Measurements from ENCODE around the gene NRG3. TPM values are rescaled to one million over a fixed set of nuclear protein-coding genes. Genes with fewer than 3 reads are reported as not detected.
"Not testable (repeated sequence)": the region's sequence is repeated elsewhere in the genome, so short reads cannot be mapped to it uniquely, and the experiment has no call there.

Gene NRG3
- total RNA-seq, 1 experiment from 2014 or later = 0.62 TPM

GRCh38 chr10:82932451-82932850 is 1057.5 kb downstream of the NRG3 start:
- H3K27me3 ChIP-seq (ENCODE audit: control insufficient read depth, insufficient read depth, low read length) = no peaks in the 10 kb centered on the region
- no peaks in the 10 kb centered on the region for H3K36me3 ChIP-seq (replicated peaks; ENCODE audit: control insufficient read depth, insufficient read depth, low read length)
- H3K4me3 ChIP-seq (ENCODE audit: insufficient read depth, low read depth, low read length) = no peak overlapping the region
- no peak for DNase-seq

- no peak overlapping the region for H3K4me3 ChIP-seq (ENCODE audit: insufficient read depth, low read depth, low read length)
- H3K36me3 ChIP-seq (replicated peaks; ENCODE audit: control insufficient read depth, insufficient read depth, low read length) = no peaks in the 10 kb centered on the region
- no peaks in the 10 kb centered on the region for H3K27me3 ChIP-seq (ENCODE audit: control insufficient read depth, insufficient read depth, low read length)
- peak; percentile 12 for DNase-seq
Observed at GRCh38 chr10:82934429-82934828, 1059.4 kb downstream of the NRG3 start.

GRCh38 chr10:82934947-82935346 is 1060.0 kb downstream of the NRG3 start:
- no peaks in the 10 kb centered on the region for H3K36me3 ChIP-seq (replicated peaks; ENCODE audit: control insufficient read depth, insufficient read depth, low read length)
- H3K27me3 ChIP-seq (ENCODE audit: control insufficient read depth, insufficient read depth, low read length) = no peaks in the 10 kb centered on the region
- no peak overlapping the region for H3K4me3 ChIP-seq (ENCODE audit: insufficient read depth, low read depth, low read length)
- DNase-seq = no peak

- Histone ChIP-seq H3K36me3 (replicated peaks; ENCODE audit: control insufficient read depth, insufficient read depth, low read length) (no peaks in the 10 kb centered on the region), H3K27me3 (ENCODE audit: control insufficient read depth, insufficient read depth, low read length) (no peaks in the 10 kb centered on the region), H3K4me3 (ENCODE audit: insufficient read depth, low read depth, low read length) (no peak overlapping the region)
- no peak for DNase-seq
Observed at GRCh38 chr10:82938331-82938730, 1063.3 kb downstream of the NRG3 start.

- Histone ChIP-seq H3K27me3 (ENCODE audit: control insufficient read depth, insufficient read depth, low read length) (no peaks in the 10 kb centered on the region), H3K36me3 (replicated peaks; ENCODE audit: control insufficient read depth, insufficient read depth, low read length) (no peaks in the 10 kb centered on the region), H3K4me3 (ENCODE audit: insufficient read depth, low read depth, low read length) (no peak overlapping the region)
- no peak for DNase-seq
Observed at GRCh38 chr10:82942286-82943099, 1067.5 kb downstream of the NRG3 start.

- Histone ChIP-seq H3K4me3 (ENCODE audit: insufficient read depth, low read depth, low read length) (no peak overlapping the region), H3K27me3 (ENCODE audit: control insufficient read depth, insufficient read depth, low read length) (no peaks in the 10 kb centered on the region), H3K36me3 (replicated peaks; ENCODE audit: control insufficient read depth, insufficient read depth, low read length) (no peaks in the 10 kb centered on the region)
- DNase-seq = no peak
Observed at GRCh38 chr10:82943142-82943541, 1068.1 kb downstream of the NRG3 start.

GRCh38 chr10:82949816-82950575 is 1075.0 kb downstream of the NRG3 start:
- Histone ChIP-seq H3K4me3 (ENCODE audit: insufficient read depth, low read depth, low read length) (no peak overlapping the region), H3K27me3 (ENCODE audit: control insufficient read depth, insufficient read depth, low read length) (no peaks in the 10 kb centered on the region), H3K36me3 (replicated peaks; ENCODE audit: control insufficient read depth, insufficient read depth, low read length) (no peaks in the 10 kb centered on the region)
- no peak for DNase-seq

- no peaks in the 10 kb centered on the region for H3K27me3 ChIP-seq (ENCODE audit: control insufficient read depth, insufficient read depth, low read length)
- no peak for DNase-seq
- H3K4me3 ChIP-seq (ENCODE audit: insufficient read depth, low read depth, low read length) = no peak overlapping the region
- no peaks in the 10 kb centered on the region for H3K36me3 ChIP-seq (replicated peaks; ENCODE audit: control insufficient read depth, insufficient read depth, low read length)
Observed at GRCh38 chr10:82953331-82953730, 1078.3 kb downstream of the NRG3 start.

GRCh38 chr10:82953909-82954308 is 1078.9 kb downstream of the NRG3 start:
- Histone ChIP-seq H3K4me3 (ENCODE audit: insufficient read depth, low read depth, low read length) (no peak overlapping the region), H3K36me3 (replicated peaks; ENCODE audit: control insufficient read depth, insufficient read depth, low read length) (no peaks in the 10 kb centered on the region)
- no peak for DNase-seq

GRCh38 chr10:82960421-82961060 is 1085.5 kb downstream of the NRG3 start:
- H3K27me3 ChIP-seq (ENCODE audit: control insufficient read depth, insufficient read depth, low read length); H3K36me3 ChIP-seq (replicated peaks; ENCODE audit: control insufficient read depth, insufficient read depth, low read length); H3K4me3 ChIP-seq (ENCODE audit: insufficient read depth, low read depth, low read length); DNase-seq: not testable (repeated sequence)

More at GRCh38 chr10:82953909-82954308, 1078.9 kb downstream of the NRG3 start:
- H3K27me3 ChIP-seq (ENCODE audit: control insufficient read depth, insufficient read depth, low read length) = no peaks in the 10 kb centered on the region

- H3K4me3 ChIP-seq (ENCODE audit: insufficient read depth, low read depth, low read length) = no peak overlapping the region
- H3K27me3 ChIP-seq (ENCODE audit: control insufficient read depth, insufficient read depth, low read length) = no peaks in the 10 kb centered on the region
- no peak for DNase-seq
- no peaks in the 10 kb centered on the region for H3K36me3 ChIP-seq (replicated peaks; ENCODE audit: control insufficient read depth, insufficient read depth, low read length)
Observed at GRCh38 chr10:82961864-82962263, 1086.9 kb downstream of the NRG3 start.

GRCh38 chr10:82966130-82966529 is 1091.1 kb downstream of the NRG3 start:
- H3K27me3 ChIP-seq (ENCODE audit: control insufficient read depth, insufficient read depth, low read length) = no peaks in the 10 kb centered on the region
- H3K36me3 ChIP-seq (replicated peaks; ENCODE audit: control insufficient read depth, insufficient read depth, low read length) = no peaks in the 10 kb centered on the region
- H3K4me3 ChIP-seq (ENCODE audit: insufficient read depth, low read depth, low read length) = no peak overlapping the region
- no peak for DNase-seq

- Histone ChIP-seq H3K27me3 (ENCODE audit: control insufficient read depth, insufficient read depth, low read length) (no peaks in the 10 kb centered on the region), H3K4me3 (ENCODE audit: insufficient read depth, low read depth, low read length) (no peak overlapping the region), H3K36me3 (replicated peaks; ENCODE audit: control insufficient read depth, insufficient read depth, low read length) (no peaks in the 10 kb centered on the region)
- no peak for DNase-seq
Observed at GRCh38 chr10:82968533-82968932, 1093.5 kb downstream of the NRG3 start.

- H3K4me3 ChIP-seq (ENCODE audit: insufficient read depth, low read depth, low read length) = no peak overlapping the region
- DNase-seq = peak; percentile 6
- H3K27me3 ChIP-seq (ENCODE audit: control insufficient read depth, insufficient read depth, low read length) = no peaks in the 10 kb centered on the region
Observed at GRCh38 chr10:82969405-82969804, 1094.4 kb downstream of the NRG3 start.

GRCh38 chr10:82980321-82980720 is 1105.3 kb downstream of the NRG3 start:
- no peak for DNase-seq
- H3K4me3 ChIP-seq (ENCODE audit: insufficient read depth, low read depth, low read length) = no peak overlapping the region
- no peaks in the 10 kb centered on the region for H3K27me3 ChIP-seq (ENCODE audit: control insufficient read depth, insufficient read depth, low read length)
- no peaks in the 10 kb centered on the region for H3K36me3 ChIP-seq (replicated peaks; ENCODE audit: control insufficient read depth, insufficient read depth, low read length)

More at GRCh38 chr10:82969405-82969804, 1094.4 kb downstream of the NRG3 start:
- no peaks in the 10 kb centered on the region for H3K36me3 ChIP-seq (replicated peaks; ENCODE audit: control insufficient read depth, insufficient read depth, low read length)

Data from H7 (cell line).